WTC11 (cell line): ENCODE data around the gene AMMECR1.

ENCODE experiments used
- CTCF ChIP-seq: fragments of 200-600 bp; IDR thresholded peaks from 2 replicates; pipeline ENCODE4 v1.8.0; 2022; ENCODE audit warnings: antibody characterized with exemption
- FOXJ3 ChIP-seq: sonication (generic); formaldehyde crosslinking; IDR thresholded peaks from 2 replicates; pipeline ENCODE4 v1.9.0; 2021; ENCODE audit warnings: missing genetic modification reagents, mild to moderate bottlenecking, borderline replicate concordance
- FOXP4 ChIP-seq: sonication (generic); formaldehyde crosslinking; IDR thresholded peaks from 2 replicates; pipeline ENCODE4 v1.8.0; 2022; ENCODE audit warnings: mild to moderate bottlenecking, missing genetic modification reagents
- KAT7 ChIP-seq: sonication (generic); formaldehyde crosslinking; IDR thresholded peaks from 2 replicates; pipeline ENCODE4 v1.8.1; 2023; ENCODE audit warnings: missing genetic modification reagents, mild to moderate bottlenecking, borderline replicate concordance
- NFE2L1 ChIP-seq: sonication (generic); formaldehyde crosslinking; IDR thresholded peaks from 2 replicates; pipeline ENCODE4 v1.8.1; 2023; ENCODE audit warnings: missing genetic modification reagents
- NFYB ChIP-seq: sonication (generic); formaldehyde crosslinking; conservative IDR thresholded peaks from 2 replicates; pipeline ENCODE4 v1.8.0; 2022; ENCODE audit warnings: low read depth, missing genetic modification reagents
- ZNF263 ChIP-seq: sonication (generic); formaldehyde crosslinking; IDR thresholded peaks from 2 replicates; pipeline ENCODE4 v1.8.1; 2022; ENCODE audit warnings: low read depth, mild to moderate bottlenecking, moderate library complexity, missing genetic modification reagents
- ZNF396 ChIP-seq: fragments of 250-450 bp; sonication (Bioruptor Pico); IDR thresholded peaks from 2 replicates; pipeline ENCODE4 v1.8.0; 2021; ENCODE audit warnings: mild to moderate bottlenecking, moderate library complexity, borderline replicate concordance
- TF ChIP-seq, protein P1 (sequence below): sonication (generic); formaldehyde crosslinking; IDR thresholded peaks from 2 replicates; pipeline ENCODE4 v1.8.0; 2023; ENCODE audit warnings: mild to moderate bottlenecking, missing genetic modification reagents
- TF ChIP-seq, protein P2 (sequence below): sonication (generic); formaldehyde crosslinking; IDR thresholded peaks from 2 replicates; pipeline ENCODE4 v1.8.0; 2022; ENCODE audit warnings: mild to moderate bottlenecking, missing genetic modification reagents
- TF ChIP-seq, protein P3 (sequence below): sonication (generic); formaldehyde crosslinking; IDR thresholded peaks from 2 replicates; pipeline ENCODE4 v1.8.1; 2023; ENCODE audit warnings: mild to moderate bottlenecking, missing genetic modification reagents, moderate library complexity
- TF ChIP-seq, protein P4 (sequence below): sonication (generic); formaldehyde crosslinking; IDR thresholded peaks from 2 replicates; pipeline ENCODE4 v1.8.1; 2022; ENCODE audit warnings: low read depth, missing genetic modification reagents, borderline replicate concordance

DNA sequence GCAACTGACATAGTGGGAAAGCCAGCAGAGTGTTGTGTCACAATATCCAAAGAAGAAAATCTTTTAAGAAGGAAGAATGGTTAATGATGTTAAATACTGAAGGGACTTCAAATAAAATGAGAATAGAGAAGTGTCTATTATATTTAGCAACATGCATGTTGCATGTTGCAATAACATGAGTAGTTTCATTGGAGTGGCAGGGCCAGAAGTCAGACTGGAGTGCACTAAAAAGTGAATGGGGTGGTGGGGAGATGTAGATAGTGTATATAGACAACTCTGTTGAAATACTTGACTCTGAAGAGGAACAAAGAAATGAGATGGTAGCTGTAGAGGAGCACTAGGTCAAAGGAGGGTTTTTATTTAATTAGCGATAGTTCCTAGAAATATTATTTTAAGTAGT, 9.5 kb upstream of the AMMECR1 start:
- TF ChIP-seq CTCF (no peak), FOXP4 (no peak), NFYB (no peak), FOXJ3 (CRISPR knock-in tag) (no peak), ZNF396 (CRISPR knock-in tag) (no peak), ZNF263 (CRISPR knock-in tag) (no peak), KAT7 (CRISPR knock-in tag) (no peak), NFE2L1 (CRISPR knock-in tag) (no peak)
- TF ChIP-seq, protein P1, sequence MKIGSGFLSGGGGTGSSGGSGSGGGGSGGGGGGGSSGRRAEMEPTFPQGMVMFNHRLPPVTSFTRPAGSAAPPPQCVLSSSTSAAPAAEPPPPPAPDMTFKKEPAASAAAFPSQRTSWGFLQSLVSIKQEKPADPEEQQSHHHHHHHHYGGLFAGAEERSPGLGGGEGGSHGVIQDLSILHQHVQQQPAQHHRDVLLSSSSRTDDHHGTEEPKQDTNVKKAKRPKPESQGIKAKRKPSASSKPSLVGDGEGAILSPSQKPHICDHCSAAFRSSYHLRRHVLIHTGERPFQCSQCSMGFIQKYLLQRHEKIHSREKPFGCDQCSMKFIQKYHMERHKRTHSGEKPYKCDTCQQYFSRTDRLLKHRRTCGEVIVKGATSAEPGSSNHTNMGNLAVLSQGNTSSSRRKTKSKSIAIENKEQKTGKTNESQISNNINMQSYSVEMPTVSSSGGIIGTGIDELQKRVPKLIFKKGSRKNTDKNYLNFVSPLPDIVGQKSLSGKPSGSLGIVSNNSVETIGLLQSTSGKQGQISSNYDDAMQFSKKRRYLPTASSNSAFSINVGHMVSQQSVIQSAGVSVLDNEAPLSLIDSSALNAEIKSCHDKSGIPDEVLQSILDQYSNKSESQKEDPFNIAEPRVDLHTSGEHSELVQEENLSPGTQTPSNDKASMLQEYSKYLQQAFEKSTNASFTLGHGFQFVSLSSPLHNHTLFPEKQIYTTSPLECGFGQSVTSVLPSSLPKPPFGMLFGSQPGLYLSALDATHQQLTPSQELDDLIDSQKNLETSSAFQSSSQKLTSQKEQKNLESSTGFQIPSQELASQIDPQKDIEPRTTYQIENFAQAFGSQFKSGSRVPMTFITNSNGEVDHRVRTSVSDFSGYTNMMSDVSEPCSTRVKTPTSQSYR (CRISPR knock-in tag), result no peak
- TF ChIP-seq, protein P2, sequence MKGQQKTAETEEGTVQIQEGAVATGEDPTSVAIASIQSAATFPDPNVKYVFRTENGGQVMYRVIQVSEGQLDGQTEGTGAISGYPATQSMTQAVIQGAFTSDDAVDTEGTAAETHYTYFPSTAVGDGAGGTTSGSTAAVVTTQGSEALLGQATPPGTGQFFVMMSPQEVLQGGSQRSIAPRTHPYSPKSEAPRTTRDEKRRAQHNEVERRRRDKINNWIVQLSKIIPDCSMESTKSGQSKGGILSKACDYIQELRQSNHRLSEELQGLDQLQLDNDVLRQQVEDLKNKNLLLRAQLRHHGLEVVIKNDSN (CRISPR knock-in tag), result no peak
- TF ChIP-seq, protein P3, sequence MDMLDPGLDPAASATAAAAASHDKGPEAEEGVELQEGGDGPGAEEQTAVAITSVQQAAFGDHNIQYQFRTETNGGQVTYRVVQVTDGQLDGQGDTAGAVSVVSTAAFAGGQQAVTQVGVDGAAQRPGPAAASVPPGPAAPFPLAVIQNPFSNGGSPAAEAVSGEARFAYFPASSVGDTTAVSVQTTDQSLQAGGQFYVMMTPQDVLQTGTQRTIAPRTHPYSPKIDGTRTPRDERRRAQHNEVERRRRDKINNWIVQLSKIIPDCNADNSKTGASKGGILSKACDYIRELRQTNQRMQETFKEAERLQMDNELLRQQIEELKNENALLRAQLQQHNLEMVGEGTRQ, result no peak
- TF ChIP-seq, protein P4, sequence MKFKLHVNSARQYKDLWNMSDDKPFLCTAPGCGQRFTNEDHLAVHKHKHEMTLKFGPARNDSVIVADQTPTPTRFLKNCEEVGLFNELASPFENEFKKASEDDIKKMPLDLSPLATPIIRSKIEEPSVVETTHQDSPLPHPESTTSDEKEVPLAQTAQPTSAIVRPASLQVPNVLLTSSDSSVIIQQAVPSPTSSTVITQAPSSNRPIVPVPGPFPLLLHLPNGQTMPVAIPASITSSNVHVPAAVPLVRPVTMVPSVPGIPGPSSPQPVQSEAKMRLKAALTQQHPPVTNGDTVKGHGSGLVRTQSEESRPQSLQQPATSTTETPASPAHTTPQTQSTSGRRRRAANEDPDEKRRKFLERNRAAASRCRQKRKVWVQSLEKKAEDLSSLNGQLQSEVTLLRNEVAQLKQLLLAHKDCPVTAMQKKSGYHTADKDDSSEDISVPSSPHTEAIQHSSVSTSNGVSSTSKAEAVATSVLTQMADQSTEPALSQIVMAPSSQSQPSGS (CRISPR knock-in tag), result no peak
